PC-9 (cell line): ENCODE results near the gene SYNDIG1.

Source experiments
- CTCF ChIP-seq: fragments of 200-600 bp; sonication (generic); conservative IDR thresholded peaks from 2 replicates; pipeline ENCODE4 v1.6.1; 2017; ENCODE audit warnings: mixed run types, antibody characterized with exemption, mild to moderate bottlenecking, moderate library complexity
- EZH2 ChIP-seq: fragments of 200-600 bp; sonication (generic); IDR thresholded peaks from 2 replicates; pipeline ENCODE4 v1.8.0; 2017; ENCODE audit warnings: antibody characterized with exemption, low read depth

DNA sequence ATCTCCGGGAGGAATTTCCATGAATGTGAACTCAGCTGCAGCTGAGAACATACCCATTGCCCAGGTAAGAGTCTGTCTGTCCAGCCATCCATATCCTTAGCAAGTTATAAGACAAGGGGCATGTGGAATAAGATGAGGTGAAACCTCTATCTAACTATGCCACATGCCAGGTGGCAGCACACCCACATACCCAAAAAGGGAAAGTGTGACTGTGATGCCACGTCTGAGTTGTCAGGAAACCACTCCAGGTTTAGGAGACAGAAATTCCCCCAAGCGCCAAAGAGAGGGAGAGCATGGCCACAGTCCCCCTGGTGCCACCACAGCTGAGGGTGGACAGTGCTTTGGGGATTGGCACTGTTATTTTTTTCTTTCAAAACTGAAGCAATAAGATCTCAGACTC is 36.7 kb downstream of the SYNDIG1 start:
- no peak for TF ChIP-seq CTCF
- TF ChIP-seq EZH2 = no peak
